Omental fat pad (tissue), 4 donors: Measurements from ENCODE around the gene DMKN. TPM values are rescaled to one million over a fixed set of nuclear protein-coding genes. Genes with fewer than 3 reads are reported as not detected.

Experiments
- ATAC-seq: fragments of 150-250 bp; one replicate; pipeline ENCODE4 v1.9.1; 2016; ENCODE audit warnings: mild to moderate bottlenecking, moderate library complexity; ENCODE audit not compliant: low FRiP score
- DNase-seq: peaks from one replicate; pipeline ENCODE4 v3.0.0-alpha.2; 2019; ENCODE audit warnings: low spot score
- CTCF ChIP-seq, 3 donors: fragments of 450-650 bp; IDR thresholded peaks; one replicate each; pipeline ENCODE4 v1.5.1; 2016 to 2017; ENCODE audit warnings: antibody characterized with exemption in 3 of 3, mild to moderate bottlenecking in 3 of 3, moderate library complexity in 2 of 3
- total RNA-seq, 4 donors: library from RNA; depleted of rRNA; stranded (reverse); fragments of >200 nt; gene quantifications; one replicate each; pipeline ENCODE4 v1.1.0, GENCODE V29; 2016

The DMKN gene
- total RNA-seq, 4 donors from 2014 or later = 2.8 to 48.9 (median 33.8) TPM

GRCh38 chr19:35555301-35556005 lies 42.0 kb upstream of the DMKN start:
- no peak for TF ChIP-seq CTCF (IDR thresholded peaks at IDR 0.05)
- ATAC-seq (no peak), DNase-seq (no peak)

GRCh38 chr19:35554076-35554475 lies 40.6 kb upstream of the DMKN start:
- no peak for DNase-seq
- no peak for ATAC-seq
- TF ChIP-seq CTCF (IDR thresholded peaks at IDR 0.05) = no peak

- no peak for TF ChIP-seq CTCF (IDR thresholded peaks at IDR 0.05)
- DNase-seq (no peak), ATAC-seq (no peak)
Measured at GRCh38 chr19:35553385-35554000, 40.0 kb upstream of the DMKN start.

GRCh38 chr19:35552534-35553384 lies 39.3 kb upstream of the DMKN start:
- TF ChIP-seq CTCF (IDR thresholded peaks at IDR 0.05) = no peak
- ATAC-seq = no peak
- DNase-seq = no peak

GRCh38 chr19:35551091-35551810 lies 37.8 kb upstream of the DMKN start:
- TF ChIP-seq CTCF (IDR thresholded peaks at IDR 0.05) = no peak
- ATAC-seq = no peak
- DNase-seq = no peak

GRCh38 chr19:35549879-35550523 lies 36.6 kb upstream of the DMKN start:
- no peak for ATAC-seq
- no peak for DNase-seq
- TF ChIP-seq CTCF (IDR thresholded peaks at IDR 0.05) = no peak
